ENCODE results near the gene COCH.

Gene COCH

DNA sequence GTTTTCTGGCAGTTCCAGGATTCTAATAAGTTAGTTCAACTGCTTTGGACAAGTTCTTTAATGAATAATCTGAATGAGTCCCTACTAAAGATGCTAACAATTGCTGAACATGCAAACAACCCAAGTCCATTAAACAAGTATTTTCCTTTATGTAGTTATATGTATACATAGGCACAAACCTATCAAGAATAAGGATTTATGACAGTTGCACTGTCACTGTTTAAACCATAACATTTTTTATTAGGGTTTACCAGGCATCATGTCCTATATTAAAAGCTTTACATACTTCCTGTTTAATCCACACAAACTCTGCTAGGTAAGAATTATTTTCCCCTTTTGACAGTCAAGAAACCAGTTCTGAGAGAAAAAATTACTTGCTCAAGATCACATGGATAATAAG lies 31.9 kb upstream of the COCH start:
- no peak overlapping the region for H3K4me3 ChIP-seq
- H3K27ac ChIP-seq = no peak overlapping the region
- no peak for DNase-seq (ENCODE audit: low spot score)
- no peak for TF ChIP-seq CTCF (IDR thresholded peaks at IDR 0.05)

DNA sequence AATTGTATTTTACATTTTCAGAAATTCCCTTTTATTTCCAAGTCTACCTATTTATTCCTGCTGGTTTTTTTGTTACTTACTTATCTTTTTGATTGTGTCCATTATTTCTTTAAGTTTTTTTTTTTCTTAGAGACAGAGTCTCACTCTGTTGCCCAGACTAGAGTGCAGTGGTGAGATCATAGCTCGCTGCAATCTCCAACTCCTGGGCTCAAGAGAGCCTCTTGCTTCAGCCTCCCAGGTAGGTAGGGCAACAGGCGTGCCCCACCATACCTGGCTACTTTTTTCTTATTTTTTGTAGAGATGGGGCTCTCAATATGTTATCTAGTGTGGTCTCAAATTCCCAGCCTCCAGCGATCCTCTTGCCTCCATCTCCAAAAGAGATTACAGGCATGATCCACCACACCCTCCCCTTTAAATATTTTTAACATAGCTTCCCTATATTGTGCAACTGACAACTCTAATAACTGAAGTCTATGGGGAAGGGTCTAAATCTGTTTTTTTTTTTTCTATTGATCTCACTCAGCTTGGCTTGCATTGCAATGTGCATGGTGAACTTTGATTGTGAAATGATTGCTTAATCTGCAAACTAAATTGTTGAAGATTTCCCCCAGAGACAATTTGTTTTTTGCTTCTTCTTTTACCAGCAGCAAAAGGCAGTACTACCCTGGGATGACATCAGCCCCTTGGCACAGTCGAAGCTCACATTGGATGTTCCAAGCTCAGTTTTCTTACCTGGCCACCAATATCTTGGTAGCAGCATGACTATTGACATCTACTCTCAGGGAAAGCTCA lies 25.7 kb upstream of the COCH start:
- TF ChIP-seq CTCF (IDR thresholded peaks at IDR 0.05) = no peak
- no peak overlapping the region for H3K4me3 ChIP-seq
- no peak overlapping the region for H3K27ac ChIP-seq
- no peak for DNase-seq (ENCODE audit: low spot score)

DNA sequence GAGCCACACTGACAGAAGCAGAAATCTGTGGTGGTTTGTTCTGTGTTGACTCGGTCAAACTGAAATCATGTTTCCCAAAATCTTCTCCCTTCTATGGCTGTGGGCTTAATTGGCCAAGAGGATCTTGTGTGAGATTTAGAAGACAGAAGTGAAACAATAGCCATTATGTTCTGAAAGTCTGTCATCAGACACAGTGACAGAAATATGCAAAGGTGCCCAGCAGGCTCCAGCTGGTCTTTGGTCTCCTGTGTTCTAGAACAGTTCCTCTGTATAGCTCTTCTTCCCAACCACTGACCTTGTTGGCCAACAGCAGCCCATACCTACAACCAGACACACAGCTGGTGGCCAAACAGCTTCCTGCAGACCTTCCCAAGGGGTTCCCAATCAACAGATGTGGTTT lies 25.0 kb upstream of the COCH start:
- H3K27ac ChIP-seq = no peak overlapping the region
- H3K4me3 ChIP-seq = no peak overlapping the region
- no peak for TF ChIP-seq CTCF (IDR thresholded peaks at IDR 0.05)
- no peak for DNase-seq (ENCODE audit: low spot score)

GRCh38 chr14:30849983-30850382 lies 24.4 kb upstream of the COCH start:
- no peak for DNase-seq (ENCODE audit: low spot score)
- no peak overlapping the region for H3K4me3 ChIP-seq
- no peak for TF ChIP-seq CTCF (IDR thresholded peaks at IDR 0.05)
- H3K27ac ChIP-seq = no peak overlapping the region

GRCh38 chr14:30853946-30854345 lies 20.4 kb upstream of the COCH start:
- Histone ChIP-seq H3K4me3 (no peak overlapping the region), H3K27ac (no peak overlapping the region)
- no peak for DNase-seq (ENCODE audit: low spot score)
- TF ChIP-seq CTCF (IDR thresholded peaks at IDR 0.05) = no peak

DNA sequence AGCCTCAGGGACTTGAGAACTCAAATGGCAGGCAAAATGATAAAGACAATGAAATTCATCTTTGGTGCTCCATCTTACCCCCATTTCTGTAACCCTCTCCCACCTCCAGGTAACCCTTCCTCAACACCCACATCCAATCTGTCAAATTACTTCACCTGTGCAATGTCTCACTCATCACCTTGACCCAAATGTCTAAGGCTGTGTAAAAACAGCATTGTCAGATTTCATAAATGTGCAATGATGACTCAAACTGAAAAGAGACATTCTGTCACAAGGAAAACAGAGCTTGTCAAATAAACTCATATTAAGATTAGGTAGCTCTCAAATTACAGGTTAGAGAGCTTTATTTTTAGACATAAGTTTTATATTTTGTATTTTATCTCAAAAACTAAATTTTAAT lies 19.9 kb upstream of the COCH start:
- Histone ChIP-seq H3K4me3 (no peak overlapping the region), H3K27ac (no peak overlapping the region)
- no peak for DNase-seq (ENCODE audit: low spot score)
- TF ChIP-seq CTCF (IDR thresholded peaks at IDR 0.05) = no peak

- TF ChIP-seq CTCF (IDR thresholded peaks at IDR 0.05) = no peak
- H3K27ac ChIP-seq = no peak overlapping the region
- H3K4me3 ChIP-seq = no peak overlapping the region
- no peak for DNase-seq (ENCODE audit: low spot score)
Observed at GRCh38 chr14:30855345-30856037, 18.9 kb upstream of the COCH start.
